GM12878 (cell line): ENCODE results near the gene MCM8. TPM values are rescaled to one million over a fixed set of nuclear protein-coding genes. Genes with fewer than 3 reads are reported as not detected.

Experiments used
- ATAC-seq: fragments of 200-7000 bp; cut with Tn5 transposase; 3 replicates; pipeline ENCODE4 v1.9.1; 2020; ENCODE audit warnings: mild to moderate bottlenecking, moderate library complexity
- BruUV-seq: library from RNA; stranded (reverse); fragments of 400-500 nt; replicated peaks from 2 replicates; lab custom pipeline; 2021; lab: Mats Ljungman, UMichigan
- CTCF ChIA-PET: fragments of 300-600 bp; sonication (Branson Sonifier 250); formaldehyde crosslinking; extraction: SDS; loops from one replicate; lab custom pipeline; 2021; ENCODE audit warnings: inconsistent platforms; lab: Yijun Ruan, JAX
- POLR2A ChIA-PET: fragments of 350-600 bp; formaldehyde crosslinking; extraction: SDS; loops from one replicate; lab custom pipeline; 2021; ENCODE audit warnings: inconsistent platforms; lab: Charles Lee
- RAD21 ChIA-PET: fragments of 300-600 bp; sonication (Branson Sonifier 250); formaldehyde crosslinking; loops from one replicate; lab custom pipeline; 2023; ENCODE audit warnings: antibody characterized with exemption; ENCODE audit not compliant: unreplicated experiment; lab: Charles Lee
- SMC1A ChIA-PET: fragments of 300-600 bp; sonication (Branson Sonifier 250); formaldehyde crosslinking; loops from one replicate; lab custom pipeline; 2023; ENCODE audit not compliant: unreplicated experiment, uncharacterized antibody; lab: Charles Lee
- DNase-seq: peaks from one replicate; pipeline ENCODE4 v3.0.0-alpha.2; 2011; ENCODE audit warnings: low read depth, low spot score
- FAIRE-seq: peaks from 3 replicates; lab custom pipeline; 2011; peaks lifted over from hg19 to GRCh38; lab: Jason Lieb, UNC
- H2AFZ ChIP-seq: 2 replicates; pipeline ENCODE4 v1.6.0; 2011; ENCODE audit warnings: low read depth, low read length, control low read depth; ENCODE audit not compliant: control insufficient read depth
- H3K27ac ChIP-seq: 2 replicates; pipeline ENCODE4 v1.5.1; 2011; ENCODE audit warnings: control low read depth; ENCODE audit not compliant: control insufficient read depth, insufficient read depth
- H3K27me3 ChIP-seq, 2 experiments: replicated peaks in 1 of 2; 2 replicates each; pipeline versions ENCODE4 v1.6.0 to v1.6.1; 2011; ENCODE audit warnings: low read length in 1 of 2; ENCODE audit not compliant: control insufficient read depth in 2 of 2, insufficient read depth in 2 of 2
- H3K36me3 ChIP-seq, 2 experiments: 2 replicates each; pipeline ENCODE4 v1.5.1; 2011; ENCODE audit warnings: low read length in 1 of 2; ENCODE audit not compliant: control insufficient read depth in 2 of 2, insufficient read depth in 2 of 2
- H3K4me1 ChIP-seq: 2 replicates; pipeline ENCODE4 v1.6.1; 2011; ENCODE audit warnings: mild to moderate bottlenecking, low read length, moderate library complexity, mixed read lengths; ENCODE audit not compliant: control insufficient read depth, insufficient read depth
- H3K4me2 ChIP-seq: 2 replicates; pipeline ENCODE4 v1.6.0; 2011; ENCODE audit warnings: control low read depth; ENCODE audit not compliant: control insufficient read depth, insufficient read depth
- H3K4me3 ChIP-seq: fragments of 200-600 bp; sonication (generic); 2 replicates; pipeline ENCODE4 v1.5.1; 2016
- H3K79me2 ChIP-seq: 2 replicates; pipeline ENCODE4 v1.6.0; 2011; ENCODE audit warnings: low read length; ENCODE audit not compliant: control insufficient read depth, insufficient read depth
- H3K9ac ChIP-seq: 2 replicates; pipeline ENCODE4 v1.8.0; 2011; ENCODE audit warnings: low read length, control low read depth, mixed read lengths; ENCODE audit not compliant: control insufficient read depth, insufficient read depth
- H3K9me3 ChIP-seq: replicated peaks from 3 replicates; pipeline ENCODE4 v1.5.1; 2011; ENCODE audit warnings: mild to moderate bottlenecking, low read length; ENCODE audit not compliant: control insufficient read depth, insufficient read depth
- H4K20me1 ChIP-seq: 2 replicates; pipeline ENCODE4 v1.6.0; 2011; ENCODE audit not compliant: control insufficient read depth, insufficient read depth
- CBFB ChIP-seq: IDR thresholded peaks from 2 replicates; pipeline ENCODE4 v1.6.1; 2016; ENCODE audit warnings: antibody characterized with exemption, low read depth
- CHD1 ChIP-seq: IDR thresholded peaks from 2 replicates; pipeline ENCODE4 v1.6.1; 2012; ENCODE audit warnings: low read depth, low read length, improper control_type of control experiment
- CHD4 ChIP-seq: fragments of 200-600 bp; sonication (generic); IDR thresholded peaks from 2 replicates; pipeline ENCODE4 v1.6.1; 2016; ENCODE audit warnings: mild to moderate bottlenecking
- E2F8 ChIP-seq: fragments of 450-650 bp; IDR thresholded peaks from 2 replicates; pipeline ENCODE4 v1.6.1; 2018; ENCODE audit warnings: mild to moderate bottlenecking, low read depth, moderate library complexity; ENCODE audit not compliant: partially characterized antibody
- ETV6 ChIP-seq, 2 experiments: fragments of 450-650 bp in 1 of 2; IDR thresholded peaks in 1 of 2; conservative IDR thresholded peaks in 1 of 2; 2 replicates each; pipeline ENCODE4 v1.6.1; 2014; ENCODE audit warnings: antibody characterized with exemption in 1 of 2, borderline replicate concordance in 1 of 2, low read depth in 1 of 2, mild to moderate bottlenecking in 1 of 2, moderate library complexity in 1 of 2
- FOS ChIP-seq: IDR thresholded peaks from 3 replicates; pipeline ENCODE4 v1.6.1; 2011; ENCODE audit warnings: borderline replicate concordance; ENCODE audit not compliant: insufficient read length; ENCODE audit errors: extremely low read depth
- NFIC ChIP-seq: IDR thresholded peaks from 2 replicates; pipeline ENCODE4 v1.6.1; 2012; ENCODE audit warnings: low read depth, mild to moderate bottlenecking, inconsistent platforms, low read length, moderate library complexity
- POLR2AphosphoS2 ChIP-seq: IDR thresholded peaks from 2 replicates; pipeline ENCODE4 v1.6.1; 2011; ENCODE audit warnings: low read depth, mild to moderate bottlenecking, low read length, improper control_type of control experiment, moderate library complexity
- RAD51 ChIP-seq: fragments of 450-650 bp; IDR thresholded peaks from 2 replicates; pipeline ENCODE4 v1.6.1; 2016; ENCODE audit warnings: moderate library complexity, mild to moderate bottlenecking, inconsistent platforms
- SMAD5 ChIP-seq: IDR thresholded peaks from 2 replicates; pipeline ENCODE4 v1.6.1; 2016; ENCODE audit warnings: antibody characterized with exemption, low read depth
- SPI1 ChIP-seq: IDR thresholded peaks from 2 replicates; pipeline ENCODE4 v1.6.1; 2011; ENCODE audit warnings: low read depth, mild to moderate bottlenecking, low read length, moderate library complexity, borderline replicate concordance; ENCODE audit not compliant: insufficient read depth
- TBL1XR1 ChIP-seq: IDR thresholded peaks from 2 replicates; pipeline ENCODE4 v1.6.1; 2012; ENCODE audit warnings: low read depth, low read length, improper control_type of control experiment
- WGBS: methylation state at CpG from one replicate; pipeline ENCODE4 v1.1.6; 2016; ENCODE audit warnings: low lambda C conversion rate; ENCODE audit not compliant: insufficient replicate concordance, insufficient coverage; ENCODE audit errors: missing lambda C conversion rate; 5-methylcytosine and 5-hydroxymethylcytosine counted together
- in situ Hi-C: fragments of 300-500 bp; cut with MboI; formaldehyde crosslinking; loops from 9 replicates; pipeline ENCODE4 v1.14.3; 2018; ENCODE audit warnings: mixed read lengths
- intact Hi-C: fragments of 100-400 bp; cut with micrococcal nuclease; formaldehyde crosslinking; loops from one replicate; pipeline ENCODE4 v1.14.2; 2022; ENCODE audit not compliant: unreplicated experiment
- polyA plus RNA-seq, 11 experiments: library from polyadenylated mRNA; depleted of rRNA in 4 of 11; unstranded in 6 of 11; stranded (reverse) in 5 of 11; fragments of >200 nt; fragmentation: Nextera tagmentation in 4 of 11; fragmentation: Illumina TruSeq in 1 of 11; extraction: Ambion mirVana in 4 of 11; extraction: Trizol in 1 of 11; gene quantifications; 1 replicate in 1 of 11; 2 replicates in 10 of 11; pipeline versions ENCODE4 v1.2.1 to v1.2.3, GENCODE V29; 2011 to 2016; ENCODE audit warnings: inconsistent platforms in 2 of 11, missing spikeins in 2 of 11, low read depth in 1 of 11
- total RNA-seq, 4 experiments: library from RNA; depleted of rRNA in 3 of 4; stranded (reverse); fragments of >200 nt in 3 of 4; fragmentation: Illumina TruSeq in 1 of 4; extraction: Trizol in 1 of 4; gene quantifications; 2 replicates each; pipeline versions ENCODE4 v1.2.1 to v1.2.3, GENCODE V29; 2013 to 2021

MCM8 gene
- total and polyA plus RNA-seq, 10 of the 15 experiments (the other 5 are each of a cell fraction or from before 2014, with no cell fraction given), result 3.2 to 28.2 (median 16.0) TPM

GRCh38 chr20:5973172-5973571 lies 22.7 kb downstream of the MCM8 start (continued):
- no peak for TF ChIP-seq FOS
- no peak for TF ChIP-seq SPI1
- TF ChIP-seq TBL1XR1, result no peak
- TF ChIP-seq CHD1, result no peak

GRCh38 chr20:5973971-5974370 lies 23.5 kb downstream of the MCM8 start:
- ChIA-PET RAD21 (no interaction called here), SMC1A (no interaction called here), CTCF (no interaction called here), POLR2A (interaction anchor here (1.0 kb wide), 1 partner anchor 10 kb away, joined by 7 read pairs; no protein-coding TSS in a partner anchor)
- Histone ChIP-seq H3K9me3 (no peaks in the 10 kb centered on the region), H3K79me2 (no peaks in the 10 kb centered on the region), H3K4me3 (no peak overlapping the region), H3K9ac (no peak overlapping the region), H2AFZ (no peak overlapping the region), H3K4me2 (no peak overlapping the region), H3K27ac (no peak overlapping the region), H3K36me3 (peaks cover 7 to 29% of the 10 kb centered on the region in 2 experiments), H3K27me3 (no peaks in the 10 kb centered on the region), H4K20me1 (no peaks in the 10 kb centered on the region), H3K4me1 (no peaks in the 10 kb centered on the region)
- intact Hi-C loops (no loop called here), in situ Hi-C loops (no loop called here)
- FAIRE-seq (no peak), ATAC-seq (no peak), DNase-seq (no peak)
- WGBS, result 97% methylated on average over 4 of the region's 4 CpGs
- TF ChIP-seq SMAD5, result no peak
- no peak for TF ChIP-seq RAD51
- no peak for TF ChIP-seq ETV6 (conservative IDR thresholded peaks at IDR 0.05 in 1 of 2, IDR thresholded peaks at IDR 0.05 in 1 of 2; ENCODE audit: borderline replicate concordance in 1 of 2, low read depth in 1 of 2)
- no peak for TF ChIP-seq CHD4
- TF ChIP-seq NFIC, result no peak
- no peak for TF ChIP-seq E2F8
- no peak for TF ChIP-seq POLR2AphosphoS2
- no peak for TF ChIP-seq CBFB
- no TSS peak for BruUV-seq
